ENCODE measurements around the gene CWF19L1. TPM values are rescaled to one million over a fixed set of nuclear protein-coding genes. Genes with fewer than 3 reads are reported as not detected.

Gene CWF19L1
- total RNA-seq, 3 donors from 2014 or later = 22.6 to 31.2 (median 25.2) TPM

DNA sequence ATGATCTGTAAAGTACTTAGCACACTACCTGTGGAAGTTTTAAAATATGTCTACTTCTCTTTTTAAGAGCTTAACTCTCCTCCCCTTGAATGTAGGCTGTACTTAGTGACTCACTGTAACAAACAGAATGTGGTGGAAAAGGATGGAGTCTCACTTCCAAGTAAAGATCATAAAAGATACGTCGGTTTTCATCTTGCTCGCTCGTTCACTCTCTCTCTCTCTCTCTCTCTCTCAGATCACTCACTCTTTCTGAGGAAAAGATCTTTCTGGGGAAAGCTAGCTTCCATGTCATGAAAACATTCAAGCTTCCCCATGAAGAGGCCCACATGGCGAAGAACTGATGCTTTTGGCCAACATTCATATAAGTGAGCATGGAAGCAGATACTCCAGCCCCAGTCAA lies 43.6 kb downstream of the CWF19L1 start:
- intact Hi-C loops (cut with DNase I; ENCODE audit: low total_unique reads) = no loop called here
- TF ChIP-seq, protein P1, sequence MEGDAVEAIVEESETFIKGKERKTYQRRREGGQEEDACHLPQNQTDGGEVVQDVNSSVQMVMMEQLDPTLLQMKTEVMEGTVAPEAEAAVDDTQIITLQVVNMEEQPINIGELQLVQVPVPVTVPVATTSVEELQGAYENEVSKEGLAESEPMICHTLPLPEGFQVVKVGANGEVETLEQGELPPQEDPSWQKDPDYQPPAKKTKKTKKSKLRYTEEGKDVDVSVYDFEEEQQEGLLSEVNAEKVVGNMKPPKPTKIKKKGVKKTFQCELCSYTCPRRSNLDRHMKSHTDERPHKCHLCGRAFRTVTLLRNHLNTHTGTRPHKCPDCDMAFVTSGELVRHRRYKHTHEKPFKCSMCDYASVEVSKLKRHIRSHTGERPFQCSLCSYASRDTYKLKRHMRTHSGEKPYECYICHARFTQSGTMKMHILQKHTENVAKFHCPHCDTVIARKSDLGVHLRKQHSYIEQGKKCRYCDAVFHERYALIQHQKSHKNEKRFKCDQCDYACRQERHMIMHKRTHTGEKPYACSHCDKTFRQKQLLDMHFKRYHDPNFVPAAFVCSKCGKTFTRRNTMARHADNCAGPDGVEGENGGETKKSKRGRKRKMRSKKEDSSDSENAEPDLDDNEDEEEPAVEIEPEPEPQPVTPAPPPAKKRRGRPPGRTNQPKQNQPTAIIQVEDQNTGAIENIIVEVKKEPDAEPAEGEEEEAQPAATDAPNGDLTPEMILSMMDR (IDR thresholded peaks at IDR 0.05) = no peak
- TF ChIP-seq POLR2A (IDR thresholded peaks at IDR 0.05) (no peak), POLR2AphosphoS5 (IDR thresholded peaks at IDR 0.05) (no peak)
- Histone ChIP-seq H3K36me3 (no peaks in the 10 kb centered on the region), H3K4me3 (no peak overlapping the region), H3K27me3 (no peaks in the 10 kb centered on the region), H3K4me1 (no peaks in the 10 kb centered on the region), H3K9me3 (no peaks in the 10 kb centered on the region), H3K27ac (no peak overlapping the region)
- no peak for DNase-seq (ENCODE audit: low spot score in 2 of 2)

DNA sequence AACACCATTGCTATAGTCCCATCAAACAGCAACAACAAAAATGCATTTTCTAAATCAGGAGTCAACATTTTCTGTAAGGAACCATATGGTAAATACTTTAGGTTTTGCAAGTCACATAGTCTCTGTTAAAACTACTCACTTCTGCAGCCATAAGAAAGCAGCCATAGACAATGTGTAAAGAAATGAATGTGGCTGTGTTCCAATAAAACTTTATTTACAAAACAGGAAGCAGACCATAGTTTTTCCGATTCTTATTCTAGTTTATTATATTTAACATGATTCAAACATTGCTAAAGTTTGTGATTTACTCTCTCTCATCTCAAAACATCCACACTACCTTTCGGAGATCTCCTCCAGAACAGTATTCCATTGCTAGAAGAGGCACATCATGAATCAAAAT lies 44.9 kb downstream of the CWF19L1 start:
- Histone ChIP-seq H3K4me1 (no peaks in the 10 kb centered on the region), H3K36me3 (no peaks in the 10 kb centered on the region), H3K27ac (no peak overlapping the region), H3K27me3 (no peaks in the 10 kb centered on the region), H3K4me3 (no peak overlapping the region), H3K9me3 (no peaks in the 10 kb centered on the region)
- no peak for DNase-seq (ENCODE audit: low spot score in 2 of 2)
- intact Hi-C loops (cut with DNase I; ENCODE audit: low total_unique reads) = no loop called here
- TF ChIP-seq, protein P1 (IDR thresholded peaks at IDR 0.05) = no peak
- TF ChIP-seq POLR2AphosphoS5 (IDR thresholded peaks at IDR 0.05) = no peak

DNA sequence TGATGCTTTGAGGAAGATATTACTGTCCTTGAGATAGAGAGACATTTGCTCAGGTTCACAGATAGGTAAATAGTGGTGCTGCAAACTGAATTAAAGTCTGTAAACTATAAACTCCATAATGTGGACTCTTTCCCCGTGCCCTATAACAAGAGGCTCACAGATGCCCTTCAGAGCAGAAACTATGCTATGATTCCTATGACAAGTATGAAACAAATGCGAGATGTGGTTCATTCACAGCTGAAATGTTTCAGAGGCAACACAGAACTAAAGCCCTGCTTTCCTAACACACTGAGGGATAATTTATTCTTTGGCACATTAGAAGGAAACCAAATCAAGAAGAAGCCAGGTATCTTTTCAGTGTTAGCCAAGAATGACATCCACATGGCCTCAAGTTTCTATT lies 51.4 kb downstream of the CWF19L1 start:
- H3K4me3 ChIP-seq = no peak overlapping the region

DNA sequence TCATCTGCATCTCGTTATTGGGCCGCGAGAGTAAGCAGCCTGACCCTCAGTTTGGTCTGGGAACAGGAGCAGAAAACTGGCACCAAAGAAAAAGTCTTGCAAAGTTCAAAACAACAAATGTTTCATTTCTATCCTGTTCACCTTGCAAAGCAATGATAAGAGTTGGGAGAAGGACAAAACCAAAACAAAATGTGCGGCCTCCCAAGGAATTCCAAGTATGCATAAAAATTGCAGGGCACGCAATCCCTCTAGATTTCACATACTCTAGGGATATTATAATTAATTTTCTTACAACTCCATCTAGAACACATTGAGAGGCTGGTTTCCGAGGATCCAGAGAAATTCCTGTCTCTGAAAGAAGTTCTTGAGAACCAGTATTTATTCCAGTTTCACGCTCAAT lies 58.1 kb downstream of the CWF19L1 start:
- Histone ChIP-seq H3K4me1 (no peaks in the 10 kb centered on the region), H3K9me3 (no peaks in the 10 kb centered on the region), H3K4me3 (no peak overlapping the region), H3K27me3 (no peaks in the 10 kb centered on the region), H3K27ac (no peak overlapping the region), H3K36me3 (no peaks in the 10 kb centered on the region)
- no peak for DNase-seq (ENCODE audit: low spot score in 2 of 2)
- TF ChIP-seq, protein P1 (IDR thresholded peaks at IDR 0.05) = no peak
- TF ChIP-seq POLR2AphosphoS5 (IDR thresholded peaks at IDR 0.05) (no peak), POLR2A (IDR thresholded peaks at IDR 0.05) (no peak)
- intact Hi-C loops (cut with DNase I; ENCODE audit: low total_unique reads) = no loop called here

More for the DNA sequence above, 51.4 kb downstream of the CWF19L1 start:
- no peak for DNase-seq (ENCODE audit: low spot score in 2 of 2)
- Histone ChIP-seq H3K4me1 (no peaks in the 10 kb centered on the region), H3K9me3 (no peaks in the 10 kb centered on the region), H3K27me3 (no peaks in the 10 kb centered on the region), H3K36me3 (peaks cover 4% of the 10 kb centered on the region), H3K27ac (no peak overlapping the region)
- TF ChIP-seq POLR2AphosphoS5 (IDR thresholded peaks at IDR 0.05) (no peak), POLR2A (IDR thresholded peaks at IDR 0.05) (no peak)
- TF ChIP-seq, protein P1 (IDR thresholded peaks at IDR 0.05) = no peak
- intact Hi-C loops (cut with DNase I; ENCODE audit: low total_unique reads) = no loop called here

DNA sequence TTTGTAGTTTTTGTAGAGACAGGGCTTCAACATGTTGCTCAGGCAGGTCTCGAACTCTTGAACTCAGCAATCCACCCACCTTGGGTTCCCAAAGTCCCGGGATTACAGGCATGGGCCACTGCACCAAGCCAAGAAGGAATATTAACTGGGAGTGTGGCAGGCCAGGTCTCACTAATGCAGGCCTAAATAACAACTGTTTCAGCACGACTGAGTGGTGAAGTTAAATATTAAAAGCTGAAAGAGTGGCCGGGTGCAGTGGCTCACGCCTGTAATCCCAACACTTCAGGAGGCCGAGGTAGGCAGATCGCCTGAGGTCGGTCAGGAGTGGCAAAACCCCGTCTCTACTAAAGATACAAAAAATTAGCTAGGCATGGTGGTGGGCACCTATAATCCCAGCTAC lies 59.2 kb downstream of the CWF19L1 start:
- no peak for DNase-seq (ENCODE audit: low spot score in 2 of 2)
- no peaks in the 10 kb centered on the region for H3K4me1 ChIP-seq
- intact Hi-C loops (cut with DNase I; ENCODE audit: low total_unique reads) = no loop called here
- H3K27me3 ChIP-seq = no peaks in the 10 kb centered on the region
- H3K27ac ChIP-seq = no peak overlapping the region
- no peaks in the 10 kb centered on the region for H3K36me3 ChIP-seq
- H3K4me3 ChIP-seq = no peak overlapping the region
- TF ChIP-seq POLR2A (IDR thresholded peaks at IDR 0.05) = no peak
- TF ChIP-seq, protein P1 (IDR thresholded peaks at IDR 0.05) = no peak
- no peak for TF ChIP-seq POLR2AphosphoS5 (IDR thresholded peaks at IDR 0.05)
- H3K9me3 ChIP-seq = no peaks in the 10 kb centered on the region
